Suprapubic skin (tissue), 3 donors: ENCODE results near the gene CYB5B.

ENCODE experiments used
- POLR2A ChIP-seq, 2 donors: fragments of 450-650 bp; IDR thresholded peaks; one replicate each; pipeline ENCODE4 v1.6.1; 2017; ENCODE audit warnings: antibody characterized with exemption in 2 of 2, mild to moderate bottlenecking in 2 of 2, moderate library complexity in 2 of 2
- TF ChIP-seq, protein P1 (sequence below), 2 donors: fragments of 200-600 bp in 1 of 2; fragments of 450-650 bp in 1 of 2; sonication (generic) in 1 of 2; IDR thresholded peaks; one replicate each; pipeline ENCODE4 v1.5.1; 2016 to 2019; ENCODE audit warnings: antibody characterized with exemption in 2 of 2, mild to moderate bottlenecking in 1 of 2, moderate library complexity in 1 of 2

- no peak for TF ChIP-seq POLR2A (IDR thresholded peaks at IDR 0.05)
- TF ChIP-seq, protein P1, sequence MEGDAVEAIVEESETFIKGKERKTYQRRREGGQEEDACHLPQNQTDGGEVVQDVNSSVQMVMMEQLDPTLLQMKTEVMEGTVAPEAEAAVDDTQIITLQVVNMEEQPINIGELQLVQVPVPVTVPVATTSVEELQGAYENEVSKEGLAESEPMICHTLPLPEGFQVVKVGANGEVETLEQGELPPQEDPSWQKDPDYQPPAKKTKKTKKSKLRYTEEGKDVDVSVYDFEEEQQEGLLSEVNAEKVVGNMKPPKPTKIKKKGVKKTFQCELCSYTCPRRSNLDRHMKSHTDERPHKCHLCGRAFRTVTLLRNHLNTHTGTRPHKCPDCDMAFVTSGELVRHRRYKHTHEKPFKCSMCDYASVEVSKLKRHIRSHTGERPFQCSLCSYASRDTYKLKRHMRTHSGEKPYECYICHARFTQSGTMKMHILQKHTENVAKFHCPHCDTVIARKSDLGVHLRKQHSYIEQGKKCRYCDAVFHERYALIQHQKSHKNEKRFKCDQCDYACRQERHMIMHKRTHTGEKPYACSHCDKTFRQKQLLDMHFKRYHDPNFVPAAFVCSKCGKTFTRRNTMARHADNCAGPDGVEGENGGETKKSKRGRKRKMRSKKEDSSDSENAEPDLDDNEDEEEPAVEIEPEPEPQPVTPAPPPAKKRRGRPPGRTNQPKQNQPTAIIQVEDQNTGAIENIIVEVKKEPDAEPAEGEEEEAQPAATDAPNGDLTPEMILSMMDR (IDR thresholded peaks at IDR 0.05) = no peak
These were observed 74.5 kb downstream of the CYB5B start for GRCh38 chr16:69498926-69499325.
